Activated naive CD4-positive, alpha-beta T cell treated with anti-CD3 and anti-CD28 coated beads, Interleukin-2, amount 50 U/mL, for 16 hours (primary cell): ENCODE data around the gene LRRC71.

Experiments
- DNase-seq: peaks from one replicate; pipeline ENCODE4 v3.0.0-alpha.2; 2020

The LRRC71 gene

DNA sequence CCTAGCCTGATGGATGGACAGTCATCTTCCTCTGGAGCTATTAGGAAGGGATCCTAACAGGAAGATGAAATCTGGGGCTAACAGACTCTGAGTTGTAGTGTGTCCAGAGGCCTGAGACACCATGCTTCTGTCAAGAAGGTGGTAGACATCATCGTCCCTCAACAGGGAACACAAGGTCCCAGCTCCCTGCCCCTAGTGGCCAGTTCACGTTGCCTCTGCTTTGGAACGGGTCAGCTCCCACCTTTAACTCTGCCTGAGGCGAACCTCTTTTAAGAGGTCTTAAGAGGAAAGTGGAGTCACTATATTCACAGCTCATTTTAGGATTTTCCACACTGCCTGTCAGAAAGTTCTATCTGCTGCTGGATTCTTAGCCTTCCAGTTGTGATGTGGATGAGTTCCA lies 28.3 kb downstream of the LRRC71 start:
- DNase-seq = no peak

DNA sequence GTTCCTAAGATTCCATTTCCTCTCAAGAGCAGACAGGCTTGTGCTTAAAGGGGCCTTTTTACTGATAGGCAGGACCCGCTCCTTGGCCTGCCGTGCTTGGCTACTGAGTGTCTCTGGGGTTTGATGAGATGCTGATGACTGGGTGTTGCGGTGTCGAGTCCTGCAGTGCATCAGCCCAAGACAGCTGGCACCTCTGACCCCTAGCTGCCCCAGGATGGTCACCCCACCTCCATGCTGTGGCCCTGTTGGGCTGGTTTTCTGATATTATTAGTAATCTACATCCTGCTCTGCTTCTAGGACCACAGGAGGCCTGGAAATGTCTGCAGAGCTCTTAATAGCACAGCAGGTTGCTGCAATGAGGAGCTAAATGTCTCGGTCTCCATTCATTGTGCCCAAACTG lies 28.7 kb downstream of the LRRC71 start:
- DNase-seq = no peak

DNA sequence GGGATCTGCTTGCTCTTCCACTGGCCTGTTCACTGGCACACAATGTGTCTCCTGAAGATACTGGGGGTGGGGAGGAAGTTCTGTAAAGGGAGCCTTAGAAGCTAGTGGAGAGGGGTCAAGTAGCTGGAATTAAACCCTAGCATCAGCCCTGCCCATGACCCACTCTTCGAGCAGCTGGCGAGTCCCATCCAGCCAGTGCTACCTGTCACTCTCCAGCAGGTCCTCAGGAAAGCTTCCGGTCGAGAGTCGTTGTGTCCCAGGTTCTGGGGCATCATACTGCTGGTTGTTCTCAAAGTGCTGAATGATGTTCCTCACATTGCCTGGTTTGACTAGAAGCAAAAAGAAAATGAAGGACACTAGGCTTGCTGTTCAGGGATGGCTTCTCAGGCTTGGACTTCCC lies 30.9 kb downstream of the LRRC71 start:
- DNase-seq = no peak

DNA sequence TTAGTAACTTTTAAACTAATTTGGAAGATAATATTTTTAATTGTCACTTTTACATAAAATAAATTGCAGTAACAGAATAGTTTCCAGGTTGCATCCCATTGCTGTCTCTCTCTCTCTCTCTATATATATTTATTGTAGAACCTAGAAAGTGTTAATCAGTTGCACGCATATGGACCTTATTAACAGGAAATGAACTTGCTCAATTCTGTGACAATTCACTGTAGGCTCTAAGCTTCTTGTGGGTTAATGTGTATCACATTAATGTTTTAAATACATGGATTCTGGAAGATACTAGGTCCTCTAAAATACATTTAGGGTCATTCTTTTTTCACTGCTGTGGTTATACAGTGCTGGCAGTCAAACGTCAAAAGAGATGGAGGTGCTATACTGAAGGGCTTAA lies 33.1 kb downstream of the LRRC71 start:
- DNase-seq = no peak

DNA sequence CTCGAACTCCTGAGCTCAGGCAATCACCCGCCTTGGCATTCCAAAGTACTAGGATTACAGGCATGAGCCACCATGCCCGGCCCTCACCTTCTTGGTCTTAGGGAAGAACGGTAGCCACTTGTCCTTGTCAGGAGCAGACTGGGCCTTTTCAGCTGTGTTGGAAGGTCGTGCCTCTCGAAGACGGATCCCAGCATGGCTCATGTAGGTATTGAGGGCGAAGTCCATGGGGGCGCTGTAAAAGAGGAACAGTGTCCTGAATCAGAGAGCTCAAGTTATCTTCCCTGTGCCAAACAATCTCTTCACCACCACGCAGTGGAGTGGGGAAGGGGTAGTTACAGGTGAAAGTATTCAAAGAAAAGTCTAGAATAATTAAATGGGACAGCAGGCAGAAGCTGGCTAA lies 35.9 kb downstream of the LRRC71 start:
- DNase-seq = no peak

DNA sequence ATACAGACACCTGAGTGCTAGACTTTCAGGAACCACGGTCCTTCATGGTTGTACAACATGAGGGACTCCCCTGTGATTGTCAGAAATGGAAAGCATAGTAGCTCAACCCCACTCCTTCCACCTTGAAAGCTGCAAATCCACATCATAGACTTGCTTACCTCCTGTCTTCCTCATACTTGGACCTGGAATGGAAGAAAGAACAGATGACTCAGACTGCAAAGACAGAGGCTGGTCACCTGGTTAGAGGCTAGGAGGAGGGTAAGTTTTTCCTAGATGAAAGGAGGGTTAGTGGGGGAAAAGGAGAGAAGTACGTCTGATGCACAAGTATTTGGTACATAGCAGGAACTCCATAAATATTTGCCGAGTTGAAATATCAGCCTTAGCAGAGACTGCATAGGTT lies 37.2 kb downstream of the LRRC71 start:
- no peak for DNase-seq

DNA sequence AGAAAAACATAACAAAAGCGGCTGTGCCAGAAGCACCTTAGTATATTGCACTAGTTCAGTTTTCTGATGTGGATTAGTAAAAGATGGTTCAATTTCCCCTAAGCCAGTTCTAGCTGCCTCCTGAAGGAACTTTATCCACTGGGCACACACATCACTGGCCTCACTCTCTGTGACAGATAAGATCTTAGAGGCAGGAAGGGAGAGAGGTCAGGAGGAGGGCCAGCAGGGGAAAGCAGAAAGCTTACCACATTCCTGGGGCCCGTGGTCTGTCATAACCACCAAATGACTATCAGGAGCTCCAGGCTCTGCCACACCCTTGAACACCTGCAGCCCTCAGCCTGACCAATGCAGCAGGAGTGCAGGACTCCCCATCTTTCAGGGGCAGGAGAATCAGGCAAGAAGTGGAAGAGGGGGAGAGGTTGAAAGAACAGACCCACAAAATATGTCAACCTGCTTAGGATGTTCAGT lies 37.8 kb downstream of the LRRC71 start:
- no peak for DNase-seq

DNA sequence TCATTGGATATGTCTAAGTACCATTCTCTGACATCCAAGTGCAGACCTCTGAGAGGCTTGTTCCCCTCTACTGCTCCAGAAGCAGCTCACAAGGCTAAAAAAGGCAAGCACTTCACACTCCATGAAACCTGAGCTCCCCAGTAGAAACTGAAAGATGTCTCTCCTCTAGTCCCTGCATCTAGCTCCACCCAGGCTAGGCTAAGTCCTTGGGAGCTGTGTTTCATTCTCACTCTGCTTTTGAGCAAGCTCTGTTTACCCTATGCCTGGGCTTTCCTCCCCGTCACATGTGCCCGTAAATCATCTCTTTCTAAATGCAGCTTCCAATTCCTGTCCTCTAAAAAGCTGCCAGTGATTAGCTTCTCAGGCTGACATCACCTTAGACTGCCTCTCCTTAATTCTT lies 39.0 kb downstream of the LRRC71 start:
- DNase-seq = no peak

DNA sequence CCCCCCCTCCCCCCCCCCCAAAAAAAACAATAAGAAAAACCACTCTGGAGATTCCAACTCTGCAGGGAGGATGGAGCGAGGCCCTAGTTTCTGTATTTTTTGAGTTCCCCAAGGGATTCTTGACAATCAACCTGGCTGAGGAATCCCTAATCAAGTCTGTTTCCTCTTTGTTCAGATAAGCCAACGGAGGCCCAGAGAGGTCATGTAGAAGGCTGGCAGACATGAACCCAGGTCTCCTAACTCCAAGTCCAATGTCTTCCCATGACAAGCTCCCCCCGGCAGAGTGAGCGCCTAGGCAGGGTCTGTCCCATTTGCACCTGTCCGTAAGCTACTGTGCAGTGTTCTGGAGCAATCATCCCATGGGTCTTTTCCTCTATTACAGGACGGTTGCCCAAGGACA lies 39.5 kb downstream of the LRRC71 start:
- no peak for DNase-seq

DNA sequence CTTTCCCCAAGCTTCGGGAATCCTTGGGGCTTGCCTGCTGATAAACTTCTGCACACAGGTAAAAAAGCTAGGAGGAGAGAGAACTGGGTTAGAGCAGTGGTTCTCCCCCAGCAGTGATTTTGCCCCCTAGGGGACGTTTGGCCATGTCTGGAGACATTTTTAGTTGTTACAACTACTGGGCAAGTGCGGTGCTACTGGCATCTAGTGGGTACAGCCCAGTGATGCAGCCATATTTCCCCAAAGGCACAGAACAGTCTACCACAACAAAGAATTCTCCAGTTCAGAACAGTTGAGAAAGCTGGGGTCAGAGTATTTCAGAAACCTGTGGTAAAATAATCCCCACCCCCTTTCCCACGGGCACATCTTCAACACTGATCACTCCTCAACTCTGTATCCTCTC lies 41.3 kb downstream of the LRRC71 start:
- no peak for DNase-seq

DNA sequence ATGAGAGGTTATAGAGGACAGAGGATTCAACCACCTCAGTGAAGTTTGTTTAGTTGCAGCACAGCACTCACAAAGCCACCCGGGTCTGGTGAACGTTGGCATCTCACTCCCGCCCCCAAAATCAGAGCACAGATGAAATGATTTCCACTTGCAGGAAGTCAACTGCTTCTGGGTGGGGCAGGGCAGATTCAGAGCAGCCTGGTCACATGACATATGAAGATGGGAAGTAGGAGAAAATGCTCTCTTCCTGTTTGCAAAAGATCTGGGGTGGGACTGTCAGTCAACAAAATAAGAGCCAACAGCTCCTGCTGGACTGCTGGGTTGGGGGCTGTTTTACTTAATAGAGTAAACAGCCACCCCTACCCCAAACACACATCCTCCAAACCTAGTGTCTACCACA lies 43.2 kb downstream of the LRRC71 start:
- peak; percentile 31 for DNase-seq

DNA sequence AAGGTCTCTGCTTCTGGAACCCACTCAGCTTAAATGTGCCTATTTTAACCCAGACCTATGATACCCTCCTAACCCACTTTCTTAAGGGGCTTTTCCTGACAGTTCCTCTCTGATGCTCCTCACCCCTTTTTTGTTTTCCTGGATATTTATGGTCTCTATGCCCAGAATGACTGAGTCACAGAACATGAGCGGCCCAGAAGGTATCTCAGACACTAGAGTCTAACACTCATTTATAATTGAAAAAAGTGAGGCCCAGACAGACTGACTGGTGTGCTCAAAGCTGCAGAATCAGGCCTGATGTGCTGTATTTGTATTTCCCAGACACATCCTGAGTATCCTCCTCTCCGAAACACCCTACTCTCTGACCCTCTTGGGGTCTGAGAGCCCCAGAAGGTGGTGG lies 44.0 kb downstream of the LRRC71 start:
- DNase-seq = no peak

DNA sequence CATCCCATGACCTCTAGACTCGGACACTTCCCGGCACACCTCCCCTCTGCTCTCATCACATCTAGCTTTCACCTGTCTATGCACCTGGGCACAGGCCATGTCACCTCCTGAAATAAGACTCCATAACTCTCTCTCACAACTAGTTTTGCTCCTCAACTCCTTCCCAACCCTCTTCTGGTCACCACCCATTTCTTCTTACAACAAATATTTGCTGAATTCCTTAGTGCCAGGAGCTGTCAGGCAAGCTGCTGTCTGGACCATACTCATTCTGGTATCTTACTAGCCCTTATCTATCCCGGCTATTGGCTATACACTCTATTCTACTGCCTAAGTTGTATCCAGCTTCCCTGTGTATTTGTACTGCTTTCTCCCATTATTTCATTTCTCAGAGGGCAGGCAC lies 49.1 kb downstream of the LRRC71 start:
- DNase-seq = no peak

DNA sequence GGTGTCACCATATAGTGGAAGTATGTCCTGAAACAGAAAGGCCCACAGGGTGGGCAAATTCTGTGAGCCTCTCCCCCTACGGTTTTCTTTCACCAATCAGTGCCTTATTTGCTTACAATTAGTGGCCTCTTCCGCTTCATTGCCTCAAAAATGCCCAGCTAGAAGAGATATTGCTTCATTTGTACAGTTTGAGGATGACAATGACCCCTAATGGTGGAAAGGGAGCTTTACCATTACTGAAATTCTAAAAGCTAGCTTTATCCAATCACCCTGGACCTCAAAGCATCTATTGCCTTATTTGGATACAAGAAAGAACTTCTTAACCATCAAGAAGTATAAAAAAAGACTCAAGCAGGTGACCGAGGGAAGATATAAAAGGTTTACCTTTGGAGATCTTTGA lies 49.6 kb downstream of the LRRC71 start:
- DNase-seq = no peak

DNA sequence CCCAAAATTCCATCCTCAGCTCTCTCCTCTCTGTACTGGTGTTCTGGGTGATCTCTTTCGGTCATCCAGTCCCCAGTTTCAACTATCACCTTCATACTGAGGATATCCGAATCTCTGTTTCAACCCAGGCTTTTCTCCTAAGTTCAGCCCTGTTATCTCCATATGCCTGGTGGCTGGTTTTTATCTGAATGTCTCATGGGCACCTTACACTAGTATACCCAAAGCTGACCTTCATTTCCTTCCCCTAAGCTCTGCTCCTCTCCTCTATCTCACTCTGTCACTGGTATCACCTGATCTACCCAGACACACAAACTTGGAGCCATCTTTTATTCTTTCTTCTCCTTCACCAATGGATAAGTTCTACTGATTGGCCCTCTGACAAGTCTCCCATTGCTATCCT lies 53.0 kb downstream of the LRRC71 start:
- DNase-seq = no peak

DNA sequence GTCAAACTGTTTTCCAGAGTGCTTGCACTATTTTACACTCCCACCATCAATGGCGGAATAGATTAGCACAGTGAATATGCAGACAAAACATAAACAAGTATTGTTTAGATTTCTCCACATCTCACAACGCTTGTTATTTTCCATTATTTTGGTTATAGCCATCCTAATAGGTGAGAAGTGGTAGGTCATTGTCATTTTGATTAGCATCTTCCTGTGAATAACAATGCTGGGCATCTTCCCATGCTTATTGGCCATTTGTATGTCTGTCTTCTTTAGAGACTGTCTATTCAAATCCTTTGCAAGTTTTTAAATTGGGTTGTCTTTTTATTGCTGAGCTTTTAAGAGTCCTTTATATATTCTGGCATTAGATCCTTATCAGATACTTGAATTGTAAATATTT lies 54.7 kb downstream of the LRRC71 start:
- DNase-seq = no peak

DNA sequence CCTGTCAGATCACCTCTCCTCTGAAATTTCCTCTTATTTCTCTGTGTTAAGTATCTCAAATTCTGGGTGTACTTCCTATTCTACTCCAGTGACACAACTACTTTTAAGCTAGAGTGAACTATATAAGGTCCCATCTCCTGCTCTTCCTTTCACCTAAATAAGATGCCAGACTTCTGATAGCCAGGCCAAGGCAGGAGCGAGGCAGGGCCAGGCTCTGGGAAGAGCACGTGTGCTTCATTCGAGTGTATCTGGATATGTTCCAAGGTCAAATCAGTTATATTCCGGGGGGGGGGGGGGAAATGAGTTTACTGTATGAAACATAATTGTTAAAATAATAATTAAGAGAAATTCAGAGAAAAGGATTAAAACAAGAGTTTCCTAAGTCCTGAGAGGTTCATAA lies 60.1 kb downstream of the LRRC71 start:
- no peak for DNase-seq
